Activated T-cell treated with anti-CD3 and anti-CD28 coated beads for 48 hours (primary cell): ENCODE results near the gene DUSP11.
"Not testable (repeated sequence)": the region's sequence is repeated elsewhere in the genome, so short reads cannot be mapped to it uniquely, and the experiment has no call there.

Experiments used
- DNase-seq: peaks from one replicate; pipeline ENCODE4 v3.0.0-alpha.2; 2020; ENCODE audit warnings: low read depth

Gene DUSP11

GRCh38 chr2:73772819-73773218, 7.1 kb downstream of the DUSP11 start:
- DNase-seq = no peak

GRCh38 chr2:73770725-73771124, 9.2 kb downstream of the DUSP11 start:
- DNase-seq = no peak

DNA sequence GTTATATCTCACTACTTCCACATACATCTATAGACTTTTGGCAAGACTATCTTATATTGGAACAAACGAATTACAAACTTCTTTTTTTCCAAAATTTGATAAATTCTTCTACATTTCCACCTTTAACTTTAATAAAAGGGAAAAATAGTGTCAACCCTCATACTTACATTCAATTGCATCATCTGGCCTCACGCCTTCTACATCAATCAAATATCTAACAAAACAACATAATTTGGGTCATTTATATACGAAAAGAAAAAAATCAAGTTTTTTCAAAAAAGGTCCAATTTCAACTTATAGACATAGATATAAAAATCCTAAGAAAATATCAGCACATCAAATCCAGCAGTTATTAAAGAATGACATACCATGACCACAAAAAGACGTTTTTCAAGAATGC, 12.9 kb downstream of the DUSP11 start:
- DNase-seq = no peak

- DNase-seq = no peak
Observed at GRCh38 chr2:73766349-73766748, 13.6 kb downstream of the DUSP11 start.

DNA sequence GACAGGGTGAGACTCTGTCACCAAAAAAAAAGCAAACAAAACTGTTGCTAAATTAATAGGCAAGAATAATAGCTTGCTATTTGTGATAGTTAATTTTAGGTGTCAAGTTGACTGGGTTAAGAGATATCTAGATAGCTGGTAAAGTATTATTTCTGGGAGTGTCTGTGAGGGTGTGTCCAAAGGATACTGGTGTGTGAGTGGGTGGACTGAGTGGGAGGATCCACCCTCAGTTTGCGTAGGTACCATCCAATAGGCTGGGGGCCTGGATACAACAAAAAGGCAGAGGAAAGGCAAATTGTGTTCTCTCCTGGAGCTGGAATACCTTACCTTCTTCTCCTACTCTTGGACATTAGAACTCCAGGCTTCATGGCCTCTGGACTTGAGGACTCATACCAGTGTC, 15.0 kb downstream of the DUSP11 start:
- DNase-seq = no peak

- DNase-seq = no peak
Observed at GRCh38 chr2:73762571-73762970, 17.3 kb downstream of the DUSP11 start.

DNA sequence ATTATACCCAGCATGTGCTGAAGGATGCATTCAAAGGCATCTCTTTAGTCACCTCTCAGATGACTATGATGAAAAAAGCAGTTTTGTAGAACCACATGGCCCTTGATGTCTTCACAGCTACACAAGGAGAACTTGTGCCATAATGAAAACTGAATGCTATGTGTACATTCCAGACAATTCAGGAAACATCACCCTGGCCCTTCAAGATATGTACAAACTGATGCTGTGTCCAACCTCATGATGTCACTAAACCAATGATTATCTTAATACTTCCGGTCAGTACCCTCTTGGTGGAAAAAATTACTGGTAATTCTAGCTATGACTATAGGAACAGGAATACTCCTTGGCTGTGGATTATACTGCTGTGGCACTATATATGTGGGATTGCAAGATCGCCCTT, 20.0 kb downstream of the DUSP11 start:
- DNase-seq = no peak

GRCh38 chr2:73759285-73759764, 20.6 kb downstream of the DUSP11 start:
- no peak for DNase-seq

GRCh38 chr2:73754332-73754731, 25.6 kb downstream of the DUSP11 start:
- DNase-seq = not testable (repeated sequence)

DNA sequence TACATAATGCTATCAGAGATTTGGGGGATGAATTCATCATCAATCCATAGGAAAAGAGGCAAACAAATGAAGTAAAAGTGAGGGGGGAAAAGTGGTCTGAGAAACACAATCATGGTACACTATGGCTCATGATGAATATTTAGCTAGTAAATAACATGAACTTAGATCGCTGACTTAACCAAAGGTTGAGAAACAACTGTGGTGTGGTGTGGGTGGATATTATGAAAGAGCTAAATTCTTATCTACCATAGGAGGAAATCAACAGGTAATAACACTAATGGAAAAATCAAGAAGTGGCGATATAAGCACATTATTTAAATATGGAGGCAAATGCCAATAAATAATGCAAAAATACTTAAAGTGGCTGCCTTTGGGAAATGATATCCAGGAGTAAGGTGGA, 30.6 kb downstream of the DUSP11 start:
- no peak for DNase-seq

GRCh38 chr2:73746877-73747208, 33.1 kb downstream of the DUSP11 start:
- no peak for DNase-seq

DNA sequence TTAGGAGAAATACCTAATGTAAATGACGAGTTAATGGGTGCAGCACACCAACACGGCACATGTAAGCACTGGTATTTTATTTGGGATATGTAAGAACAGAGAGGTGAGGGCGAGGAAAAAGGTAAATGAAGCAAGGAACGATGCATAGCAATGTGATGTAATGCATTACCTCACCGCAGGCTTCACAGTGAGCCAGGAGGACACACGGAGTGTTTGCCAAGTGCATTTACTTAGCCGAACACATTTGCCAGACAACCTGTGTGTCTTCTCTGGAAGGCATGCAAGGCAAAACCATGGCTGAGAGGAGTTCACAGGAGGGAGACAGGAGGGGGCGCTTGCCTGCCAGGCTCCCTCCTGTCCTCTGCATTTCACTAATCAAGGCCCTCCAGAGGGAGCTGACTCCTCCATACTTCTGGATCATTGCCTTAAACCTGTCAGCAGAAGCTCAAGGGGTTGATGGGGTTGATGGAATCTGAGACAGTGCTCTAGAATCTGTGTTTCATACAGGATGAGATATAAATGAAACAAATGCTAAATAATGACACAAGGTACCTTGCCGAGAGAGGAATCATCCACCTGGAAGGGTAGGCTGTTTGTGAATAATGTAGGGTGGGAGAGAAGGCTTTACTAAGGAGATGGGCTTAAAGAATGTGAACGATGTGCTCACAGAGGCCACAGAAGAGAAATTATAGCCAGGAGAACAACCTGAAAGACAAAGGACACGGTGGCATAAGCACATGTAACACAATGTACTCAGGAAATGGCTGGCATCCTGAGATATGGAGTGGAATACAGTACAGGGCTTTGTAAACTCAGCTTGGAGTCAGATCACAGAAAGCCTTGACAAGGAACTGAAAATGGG, 33.7 kb downstream of the DUSP11 start:
- DNase-seq = no peak

DNA sequence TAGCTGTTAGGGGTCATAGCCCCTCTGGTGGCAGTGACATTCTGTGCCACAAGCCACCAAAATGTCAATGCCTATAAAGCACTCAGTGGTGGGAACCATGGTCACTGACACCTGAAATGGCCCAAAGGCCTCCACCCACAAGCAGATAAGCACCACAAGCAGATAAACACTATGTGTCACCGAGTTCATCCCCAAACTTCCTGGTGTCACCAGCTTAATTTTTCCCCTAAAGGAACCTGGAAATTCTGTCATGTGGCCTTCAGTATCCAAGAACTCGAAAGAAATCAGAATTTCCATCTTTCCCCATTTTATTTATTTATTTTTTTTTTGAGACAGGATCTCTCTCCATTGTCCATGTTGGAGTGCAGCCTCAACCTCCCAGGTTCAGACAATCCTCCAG, 39.1 kb downstream of the DUSP11 start:
- DNase-seq = no peak

- DNase-seq = no peak
Observed at GRCh38 chr2:73739101-73739500, 40.8 kb downstream of the DUSP11 start.

GRCh38 chr2:73736855-73737779, 42.8 kb downstream of the DUSP11 start, which contains the start of gene TPRKB:
TPRKB (minus strand) TSS chr2:73737345; CDS start chr2:73734569, 2,776 bp downstream.
- DNase-seq = peak; percentile 93

DNA sequence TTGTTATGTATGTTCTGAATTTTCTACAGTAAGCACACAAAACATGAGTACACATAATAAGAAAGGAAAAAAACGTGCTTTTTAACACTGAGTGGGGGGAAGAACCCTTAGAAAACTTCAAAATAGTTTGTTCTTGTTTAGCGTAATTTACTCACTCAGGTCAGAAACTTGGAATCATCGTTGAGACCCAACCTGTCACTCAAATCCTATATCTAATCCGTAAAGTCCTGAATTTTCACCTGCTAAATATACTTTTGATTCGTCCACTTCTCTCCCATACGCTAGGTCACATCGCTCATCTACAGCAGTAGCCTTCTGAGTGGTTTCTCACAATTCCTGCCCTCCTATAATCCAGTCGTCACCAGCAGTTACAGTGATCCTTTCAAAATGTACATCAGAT, 43.5 kb downstream of the DUSP11 start:
- no peak for DNase-seq

- DNase-seq = no peak
Observed at GRCh38 chr2:73730810-73731209, 49.1 kb downstream of the DUSP11 start.

- DNase-seq = no peak
Observed at GRCh38 chr2:73728711-73729110, 51.2 kb downstream of the DUSP11 start.

DNA sequence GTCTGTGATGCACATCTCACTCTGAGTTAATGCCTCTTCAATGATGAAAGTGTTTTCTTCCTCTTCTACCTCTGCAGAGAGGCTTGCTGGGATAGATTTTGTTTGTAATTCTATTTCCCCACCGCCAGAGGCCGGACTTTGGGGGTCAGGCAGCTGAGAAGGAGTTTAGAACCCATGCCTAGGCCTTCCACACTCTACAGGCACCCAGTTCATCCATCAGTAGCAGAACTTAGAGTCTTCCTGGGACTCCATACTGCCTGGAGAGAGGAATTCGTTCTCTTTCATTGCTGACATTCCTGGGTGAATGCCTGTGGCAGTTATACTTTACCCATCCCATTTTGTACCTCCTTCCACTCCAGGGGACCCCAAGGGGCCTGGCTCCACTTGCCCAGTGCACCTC, 51.9 kb downstream of the DUSP11 start:
- DNase-seq = no peak

DNA sequence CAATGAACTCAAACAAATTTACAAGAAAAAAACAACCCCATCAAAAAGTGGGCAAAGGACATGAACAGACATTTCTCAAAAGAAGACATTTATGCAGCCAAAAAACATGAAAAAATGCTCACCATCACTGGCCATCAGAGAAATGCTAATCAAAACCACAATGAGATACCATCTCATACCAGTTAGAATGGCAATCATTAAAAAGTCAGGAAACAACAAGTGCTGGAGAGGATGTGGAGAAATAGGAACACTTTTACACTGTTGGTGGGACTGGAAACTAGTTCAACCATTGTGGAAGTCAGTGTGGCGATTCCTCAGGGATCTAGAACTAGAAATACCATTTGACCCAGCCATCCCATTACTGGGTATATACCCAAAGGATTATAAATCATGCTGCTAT, 53.2 kb downstream of the DUSP11 start:
- DNase-seq = not testable (repeated sequence)

DNA sequence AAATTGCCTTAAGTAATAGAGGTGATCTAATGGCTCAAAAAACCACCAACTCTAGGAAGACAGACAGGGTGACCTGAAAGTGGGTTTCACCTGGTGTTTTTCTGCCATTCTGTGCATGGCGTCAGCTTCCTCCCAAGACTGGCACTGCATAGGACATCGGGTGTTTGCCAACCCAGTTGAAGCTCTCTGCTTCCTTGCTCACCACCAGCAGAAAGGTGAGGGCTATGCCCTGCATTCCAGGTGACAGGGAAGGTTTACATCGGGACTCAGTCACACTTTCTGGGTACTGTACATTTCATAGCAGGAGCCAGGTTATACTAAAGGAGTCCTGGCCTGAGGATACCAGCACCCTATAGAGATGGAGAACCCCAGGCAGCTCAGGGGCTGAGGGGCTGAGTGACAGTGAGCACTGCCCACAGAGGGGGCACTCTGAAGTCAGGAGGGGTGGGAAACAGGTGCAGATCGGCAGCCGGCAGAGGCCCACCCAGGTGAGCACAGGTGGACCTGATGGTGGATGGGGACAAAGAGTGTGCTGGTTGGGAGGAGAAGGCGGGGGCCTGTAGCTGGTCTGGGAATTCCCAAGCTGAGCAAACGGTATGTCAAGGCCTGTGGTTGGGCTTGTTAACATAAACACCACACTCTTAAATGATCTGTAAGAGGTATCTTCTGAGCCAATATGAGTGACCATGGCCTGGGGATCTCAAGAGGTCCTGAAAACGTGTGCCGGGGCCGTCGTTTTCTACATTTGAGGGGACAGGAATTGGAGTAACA, 60.9 kb downstream of the DUSP11 start:
- no peak for DNase-seq

DNA sequence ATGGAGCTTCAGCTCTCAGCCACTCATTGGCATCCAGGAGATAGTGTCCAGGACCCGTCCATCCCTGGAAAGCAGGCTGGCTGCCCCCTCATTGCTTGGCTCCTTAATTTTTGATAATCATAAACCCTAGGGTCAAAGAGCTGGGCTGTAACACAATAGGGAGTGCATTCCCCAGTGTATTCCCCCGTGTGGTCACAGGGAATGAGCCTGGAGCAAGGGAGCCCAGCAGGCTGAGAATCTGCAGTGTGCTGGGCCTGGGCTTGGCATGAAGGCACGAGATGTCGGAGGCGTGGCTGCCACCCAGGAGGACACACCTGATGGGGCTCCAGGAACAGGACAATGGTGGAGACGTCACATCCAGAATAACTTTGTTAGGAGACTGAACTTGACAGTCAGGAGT, 61.5 kb downstream of the DUSP11 start:
- no peak for DNase-seq
